ENCODE measurements around the gene OGFRL1. TPM values are rescaled to one million over a fixed set of nuclear protein-coding genes. Genes with fewer than 3 reads are reported as not detected.
A peak's percentile ranks its signal among the peaks of the same experiment; 100 is the strongest.

The OGFRL1 gene
- total RNA-seq, 1 donor from 2014 or later: 19.0 TPM

DNA sequence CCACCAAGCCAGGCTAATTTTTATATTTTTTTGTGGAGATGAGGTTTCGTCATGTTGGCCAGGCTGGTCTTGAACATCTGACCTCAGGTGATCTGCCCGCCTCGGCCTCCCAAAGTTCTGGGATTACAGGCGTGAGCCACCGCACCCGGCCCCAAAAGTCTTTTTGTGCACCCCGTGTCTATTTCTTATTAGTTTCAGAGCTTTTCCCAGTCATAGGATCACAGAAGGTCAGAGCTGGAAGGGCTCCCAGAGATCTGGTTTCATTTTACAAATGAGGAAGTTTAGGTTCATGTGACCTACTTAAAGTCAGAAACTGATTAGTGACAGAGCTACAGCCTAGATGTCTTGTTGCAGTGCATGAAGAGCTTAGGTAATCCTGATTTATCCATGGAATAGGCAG lies 1.6 kb upstream of the OGFRL1 start:
- no peak for ATAC-seq

DNA sequence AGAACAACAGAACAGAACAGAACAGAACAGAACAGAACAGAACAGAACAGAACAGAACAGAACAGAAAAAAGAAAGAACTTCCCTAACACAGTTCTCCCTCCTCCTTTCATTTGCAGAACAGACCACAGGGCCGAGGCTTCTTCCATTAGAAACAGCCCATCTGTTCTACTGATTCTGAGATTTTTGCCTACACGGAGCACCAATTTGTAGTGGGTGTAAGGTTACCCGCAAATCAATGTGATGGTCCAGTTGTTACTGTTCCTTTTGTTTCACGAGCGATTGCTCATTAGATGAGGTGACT lies 734 bp upstream of the OGFRL1 start:
- no peak for ATAC-seq

DNA sequence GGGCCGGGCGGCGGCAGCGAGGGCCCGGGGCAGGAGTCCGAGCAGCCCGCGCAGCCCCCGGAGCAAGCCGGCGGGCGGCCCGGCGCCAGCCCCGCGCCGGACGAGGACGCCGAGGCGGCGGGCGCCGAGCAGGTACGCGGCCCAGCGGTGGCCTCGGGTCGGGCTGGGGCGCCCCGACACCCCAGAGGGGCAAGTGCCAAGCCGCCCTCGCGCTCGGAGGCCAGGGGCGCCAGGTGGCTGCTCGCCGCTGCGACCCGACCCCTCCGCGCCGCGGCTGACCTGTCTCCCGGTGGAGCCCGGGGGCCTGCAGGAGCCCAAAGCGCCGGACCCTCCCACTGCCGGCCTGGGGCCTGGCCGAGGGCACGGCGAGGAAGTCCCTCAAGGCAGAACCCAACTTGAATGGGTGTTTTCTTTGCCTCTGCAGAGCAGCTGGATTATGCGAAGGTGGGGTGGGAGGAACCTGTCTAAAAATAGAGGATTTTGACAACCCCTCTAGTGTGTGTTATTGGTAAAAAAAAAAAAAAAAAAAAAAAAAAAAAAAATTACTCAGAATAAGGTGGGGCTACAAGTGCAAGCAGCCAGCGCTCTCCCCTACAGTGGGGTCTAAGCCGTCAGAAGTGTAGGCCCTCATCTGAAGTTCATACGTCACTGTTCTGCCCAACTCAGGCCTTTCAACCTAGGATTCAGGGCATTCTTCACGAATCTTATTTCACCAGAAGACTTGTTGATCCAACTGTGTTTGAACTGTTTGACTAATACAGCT lies 609 bp downstream of the OGFRL1 start:
- ATAC-seq: peak; percentile 2

DNA sequence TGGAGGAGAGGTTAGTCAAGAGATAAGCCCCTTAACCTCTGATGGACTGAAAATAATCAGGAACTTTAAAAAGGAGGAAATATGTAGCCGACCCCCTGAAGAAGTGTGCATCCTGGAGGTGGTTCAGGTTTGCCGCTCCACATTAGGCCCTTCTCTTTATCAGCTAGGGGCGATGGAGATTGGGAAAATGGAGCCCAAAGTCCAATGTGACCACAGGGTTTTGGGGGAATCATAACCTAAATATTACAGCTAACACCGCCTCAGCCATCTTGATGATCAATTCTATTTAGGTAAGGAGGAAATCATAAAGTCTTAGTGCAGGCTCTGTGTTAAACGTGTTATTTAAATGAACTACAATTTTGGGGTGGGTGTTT lies 1.2 kb downstream of the OGFRL1 start:
- ATAC-seq: no peak

DNA sequence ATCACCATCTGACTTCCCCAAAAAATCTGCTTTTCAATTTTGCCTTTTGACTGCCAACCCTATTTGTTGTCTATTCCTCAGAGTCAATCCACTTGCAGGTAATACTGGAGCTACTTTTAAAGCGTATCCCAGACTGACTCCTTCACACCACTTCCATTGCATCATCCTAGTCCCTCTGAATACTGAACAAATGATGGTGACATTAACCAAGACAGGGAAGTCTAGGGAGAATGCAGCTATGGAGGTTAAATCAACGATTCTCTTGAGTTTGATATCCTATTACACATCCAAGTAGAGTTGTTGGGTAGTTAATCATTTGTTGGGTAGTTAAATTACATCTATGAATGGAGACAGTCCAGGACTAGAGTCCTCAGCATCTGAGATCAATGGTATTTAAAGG lies 2.0 kb downstream of the OGFRL1 start:
- no peak for ATAC-seq

DNA sequence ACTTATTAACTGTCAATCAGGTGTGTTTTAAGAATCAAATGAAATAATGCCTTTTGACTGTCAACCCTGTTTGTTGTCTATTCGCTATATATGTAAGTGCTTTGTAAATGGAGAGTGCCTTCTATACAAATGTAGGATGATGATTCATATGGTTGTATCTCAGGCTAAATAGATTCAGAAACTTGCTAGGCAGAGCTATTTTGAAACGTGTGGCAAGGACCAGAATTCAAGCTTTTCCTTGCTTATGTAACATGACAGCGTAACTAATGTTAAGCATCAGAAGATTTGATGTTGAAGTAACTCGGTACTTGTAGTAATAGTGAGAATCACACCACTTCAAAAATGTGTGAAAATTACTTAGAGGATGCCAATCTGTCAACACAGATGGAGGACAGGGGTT lies 3.4 kb downstream of the OGFRL1 start:
- ATAC-seq: no peak

DNA sequence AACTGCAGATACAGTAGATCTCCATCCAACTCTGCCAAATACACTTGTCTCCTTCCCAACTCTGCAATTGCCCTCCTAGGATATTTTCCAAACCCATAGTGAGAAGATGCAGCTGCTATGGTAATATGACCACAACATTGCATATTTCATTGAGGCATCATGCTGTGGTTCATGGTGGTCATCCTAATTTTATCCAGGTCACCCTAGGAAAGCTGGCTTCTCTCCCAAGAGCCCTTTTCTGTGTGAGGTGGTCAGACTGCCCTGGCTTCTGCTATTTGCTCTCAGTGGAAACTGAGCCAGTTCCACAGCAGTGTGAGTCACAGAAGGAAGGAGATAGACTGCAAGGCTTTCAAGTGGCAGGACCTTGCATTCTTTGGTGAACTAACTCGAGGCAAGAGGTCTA lies 5.5 kb downstream of the OGFRL1 start:
- ATAC-seq: peak; percentile 51

DNA sequence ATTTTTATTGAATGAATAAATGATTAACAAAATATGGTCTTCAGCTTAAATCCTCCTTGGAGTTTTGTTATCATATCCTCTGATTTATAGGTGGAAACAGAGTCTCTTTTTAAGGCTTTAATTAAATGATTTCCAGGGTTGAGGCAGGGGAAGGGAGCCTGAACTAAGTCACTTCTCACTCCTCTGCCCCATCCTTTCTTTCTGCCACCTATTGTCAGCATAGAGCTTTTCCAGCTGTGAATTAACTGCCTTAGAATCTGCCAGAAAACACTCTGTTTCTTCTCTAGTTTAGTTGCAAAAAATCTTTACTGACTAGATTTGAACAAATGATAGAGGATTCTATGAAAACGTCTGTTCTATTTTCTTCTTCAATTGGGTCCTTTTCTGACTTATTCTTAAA lies 9.8 kb downstream of the OGFRL1 start:
- ATAC-seq: no peak

DNA sequence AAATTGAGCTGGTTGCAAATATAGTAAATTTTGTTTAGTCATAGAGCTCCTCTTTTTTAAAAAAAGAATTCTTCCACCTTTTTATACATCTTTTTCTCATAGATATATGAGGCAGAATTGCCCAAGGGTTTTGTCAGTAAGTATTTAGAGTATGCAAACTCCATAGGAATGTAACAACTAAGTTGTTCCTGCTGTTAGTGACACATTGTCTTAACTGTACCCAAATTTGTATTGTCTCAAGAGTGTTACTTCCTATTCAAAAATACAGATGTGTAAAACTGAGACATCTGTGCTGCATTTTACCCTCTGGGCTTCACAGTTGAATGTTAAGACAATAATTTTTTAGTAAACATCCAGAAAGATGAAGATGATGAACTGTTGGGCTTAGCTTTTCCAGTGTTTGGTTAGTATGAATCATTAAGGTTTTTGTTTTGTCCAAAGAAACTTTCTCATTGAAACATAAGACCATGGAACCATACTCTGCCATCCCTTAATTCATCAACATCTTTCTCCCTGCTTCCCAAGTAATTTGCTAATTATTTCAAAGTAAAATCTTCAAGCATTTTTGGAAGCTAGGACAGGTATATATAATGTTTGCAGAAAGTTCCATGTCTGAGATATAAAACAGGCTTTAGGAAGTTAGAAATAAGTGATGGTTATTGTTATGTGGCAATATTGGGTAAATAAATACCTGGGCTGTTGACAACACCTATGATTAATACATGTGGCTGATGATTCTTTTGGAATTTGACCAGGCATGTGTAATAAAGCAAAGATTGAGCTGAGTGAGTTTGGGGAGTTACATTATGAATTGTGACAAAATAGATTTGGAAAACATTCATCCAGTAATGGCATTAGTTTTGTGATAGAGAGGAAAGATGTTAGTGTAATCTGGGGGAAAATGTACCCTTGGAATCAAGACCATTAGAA lies 11.2 kb downstream of the OGFRL1 start:
- peak; percentile 47 for ATAC-seq

DNA sequence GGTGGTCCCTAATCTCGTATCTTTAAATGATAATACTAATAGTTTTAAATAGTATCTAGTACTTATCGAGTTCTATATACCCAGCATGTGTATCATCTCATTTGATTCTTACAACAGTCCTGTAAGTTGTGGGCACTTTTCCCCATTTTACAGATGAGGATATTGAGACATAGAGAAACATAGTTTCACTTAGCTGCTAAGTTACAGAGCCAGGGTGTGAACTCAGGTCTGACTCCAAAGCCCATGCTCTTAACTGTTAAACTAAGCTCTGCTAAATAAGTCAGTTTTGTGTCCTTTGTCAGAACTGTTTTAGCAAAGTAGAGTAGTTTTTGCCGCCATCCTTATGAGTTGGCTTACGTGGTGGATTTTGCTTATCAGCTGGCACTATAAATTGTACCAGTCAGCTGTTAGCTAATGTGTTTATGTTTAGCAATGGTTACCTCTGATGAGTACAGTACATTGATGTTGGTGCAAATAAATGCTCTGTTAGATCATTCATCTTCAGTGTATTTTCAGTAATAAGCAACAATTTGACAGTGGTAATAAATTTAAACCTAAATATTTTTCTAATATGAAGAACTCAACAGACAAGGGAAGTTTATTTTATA lies 12.1 kb downstream of the OGFRL1 start:
- ATAC-seq: no peak

DNA sequence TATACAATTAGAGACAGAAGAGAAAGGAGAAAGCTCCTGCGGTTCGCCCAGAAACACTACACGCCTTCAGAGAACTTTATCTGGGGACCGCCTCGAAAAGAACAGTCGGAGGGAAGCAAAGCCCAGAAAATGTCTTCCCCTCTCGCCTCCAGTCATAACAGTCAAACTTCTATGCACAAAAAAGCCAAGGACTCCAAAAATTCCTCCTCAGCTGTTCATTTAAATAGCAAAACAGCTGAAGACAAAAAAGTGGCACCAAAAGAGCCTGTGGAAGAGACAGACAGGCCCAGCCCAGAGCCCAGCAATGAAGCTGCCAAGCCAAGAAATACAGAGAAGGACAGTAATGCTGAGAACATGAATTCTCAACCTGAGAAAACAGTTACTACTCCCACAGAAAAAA lies 12.9 kb downstream of the OGFRL1 start:
- ATAC-seq: no peak

DNA sequence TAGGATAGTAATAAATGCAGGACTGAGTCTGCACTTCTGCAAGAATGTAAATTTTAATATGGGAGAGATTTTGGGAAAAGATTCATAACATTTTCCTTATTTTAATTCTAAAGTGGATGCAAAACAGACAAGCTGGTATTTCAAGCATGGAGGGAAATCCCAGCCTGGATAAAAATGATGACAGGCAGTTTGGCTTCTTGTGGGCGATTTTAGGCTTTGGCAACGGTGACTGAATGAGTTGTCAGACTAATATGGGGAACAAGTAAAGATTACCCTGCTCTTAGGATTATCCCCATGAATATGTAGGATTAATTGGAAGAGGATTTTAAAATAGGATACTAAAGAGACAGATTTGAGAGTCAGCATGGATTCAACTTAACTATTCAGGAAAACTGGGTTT lies 21.0 kb downstream of the OGFRL1 start:
- ATAC-seq: no peak

DNA sequence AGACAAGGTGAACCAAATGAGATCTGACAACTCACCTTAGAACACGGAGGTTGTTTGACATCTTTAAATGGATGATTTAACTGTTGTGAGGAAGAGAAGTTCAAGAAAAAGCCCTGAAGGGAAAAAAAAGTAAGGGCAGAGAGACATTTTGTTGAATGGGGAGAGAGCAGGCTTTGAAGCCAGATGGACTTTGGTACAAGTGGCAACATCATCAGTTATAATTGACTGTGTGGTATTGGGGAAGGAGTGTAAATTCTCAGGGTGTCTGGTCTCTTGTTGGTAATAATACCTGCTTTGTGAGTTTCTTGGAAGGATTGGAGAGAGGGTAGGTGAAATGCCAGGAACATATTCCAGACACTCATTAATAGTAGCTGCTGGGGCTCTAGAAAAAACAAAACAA lies 21.6 kb downstream of the OGFRL1 start:
- ATAC-seq: no peak

DNA sequence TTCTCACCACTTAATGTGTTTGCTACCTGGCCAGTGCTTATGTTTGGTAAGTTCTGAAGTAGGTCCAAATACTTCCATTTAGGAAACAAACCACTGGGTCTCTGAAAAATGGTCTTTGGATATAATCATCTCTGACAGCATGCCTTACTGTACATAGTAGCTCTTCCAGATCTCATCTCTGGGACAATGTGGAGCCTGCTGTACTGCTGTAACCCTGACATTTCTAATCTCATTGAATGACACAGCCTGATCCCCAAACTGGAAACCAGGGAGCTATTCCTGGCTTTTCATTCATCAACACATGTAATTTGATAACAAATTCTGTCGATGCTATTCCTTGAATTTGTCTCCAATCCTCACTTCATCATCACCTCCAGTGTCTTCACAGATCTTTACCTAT lies 23.5 kb downstream of the OGFRL1 start:
- ATAC-seq: no peak

DNA sequence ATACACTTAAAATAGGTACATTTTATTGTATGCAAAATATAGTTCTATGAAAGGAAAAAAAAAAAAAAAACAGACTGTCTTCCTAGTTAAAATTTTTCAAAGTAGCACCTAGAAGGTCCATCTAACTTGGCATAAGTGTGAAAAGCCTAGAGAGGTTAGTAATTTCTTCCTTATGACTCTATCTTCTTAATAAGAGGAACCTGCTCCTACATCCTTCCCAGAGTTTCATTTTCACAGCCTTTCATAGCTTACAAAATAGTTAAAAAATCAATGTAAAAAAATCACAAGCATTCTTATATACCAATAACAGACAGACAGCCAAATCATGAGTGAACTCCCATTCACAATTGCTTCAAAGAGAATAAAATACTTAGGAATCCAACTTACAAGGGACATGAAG lies 28.8 kb downstream of the OGFRL1 start:
- no peak for ATAC-seq

DNA sequence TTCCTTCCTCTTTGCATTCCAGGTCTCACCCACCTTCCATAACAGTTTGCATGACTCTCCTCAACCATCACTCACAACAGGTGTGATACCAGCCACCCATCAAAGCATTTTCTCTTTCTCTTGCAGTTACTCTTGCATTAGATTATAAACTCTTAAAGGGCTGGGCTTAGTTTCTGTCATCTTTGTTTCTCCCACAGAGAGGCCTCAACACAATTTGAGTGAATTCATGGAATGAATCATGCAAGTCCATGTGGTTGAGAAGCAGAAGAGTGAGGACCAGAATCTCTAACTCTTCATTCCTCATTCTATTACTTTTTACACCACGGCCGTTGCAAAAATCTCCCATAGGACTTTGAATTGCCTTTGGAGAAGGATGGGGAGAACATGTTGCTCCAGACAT lies 31.4 kb downstream of the OGFRL1 start:
- ATAC-seq: no peak

DNA sequence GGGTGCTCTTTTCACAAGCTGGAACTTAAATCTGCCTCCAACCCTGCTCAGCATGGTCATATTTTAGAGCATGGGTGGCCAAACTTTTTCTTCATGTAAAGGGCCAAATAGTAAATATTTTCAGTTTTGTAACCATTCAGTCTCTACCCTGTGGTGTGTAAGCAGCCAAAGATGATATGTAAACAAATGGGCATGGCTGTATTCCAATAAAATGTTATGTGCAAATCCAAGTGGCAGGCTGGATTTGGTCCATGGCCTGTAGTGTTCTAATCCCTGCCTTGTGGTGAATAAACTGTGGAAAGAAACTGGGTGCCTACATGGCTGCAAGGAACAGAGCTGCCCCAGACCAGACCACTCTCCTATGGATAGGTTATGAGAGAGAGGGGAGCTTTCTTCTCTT lies 32.7 kb downstream of the OGFRL1 start:
- ATAC-seq: no peak

DNA sequence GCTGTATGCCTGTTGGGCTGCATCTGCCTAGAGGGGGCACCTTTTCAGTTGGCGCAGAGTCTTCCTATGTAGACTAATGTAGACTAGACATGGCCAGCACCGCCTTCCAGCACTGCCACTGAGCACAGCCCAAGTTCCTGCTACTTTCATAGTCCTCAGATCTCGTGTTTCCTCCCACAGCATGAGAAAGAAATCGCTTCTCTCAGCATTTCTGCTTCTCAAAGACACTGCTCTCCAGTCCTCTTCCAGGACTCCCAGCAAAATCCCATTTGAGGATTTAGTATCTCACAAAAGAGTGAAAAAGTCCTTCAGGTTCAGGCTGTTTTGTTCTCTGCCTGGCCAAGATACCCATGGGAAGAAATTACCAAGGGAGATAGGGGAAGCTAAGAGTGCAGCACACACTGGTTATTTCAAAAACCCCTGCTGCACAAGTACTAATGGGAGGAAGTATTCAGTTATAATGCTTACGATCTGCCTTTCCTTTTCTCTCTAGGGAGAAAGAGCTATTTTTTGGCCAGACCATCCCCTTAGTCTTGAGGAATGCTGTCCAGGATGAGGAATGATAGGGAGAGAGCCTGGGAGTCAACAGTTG lies 35.7 kb downstream of the OGFRL1 start:
- no peak for ATAC-seq

DNA sequence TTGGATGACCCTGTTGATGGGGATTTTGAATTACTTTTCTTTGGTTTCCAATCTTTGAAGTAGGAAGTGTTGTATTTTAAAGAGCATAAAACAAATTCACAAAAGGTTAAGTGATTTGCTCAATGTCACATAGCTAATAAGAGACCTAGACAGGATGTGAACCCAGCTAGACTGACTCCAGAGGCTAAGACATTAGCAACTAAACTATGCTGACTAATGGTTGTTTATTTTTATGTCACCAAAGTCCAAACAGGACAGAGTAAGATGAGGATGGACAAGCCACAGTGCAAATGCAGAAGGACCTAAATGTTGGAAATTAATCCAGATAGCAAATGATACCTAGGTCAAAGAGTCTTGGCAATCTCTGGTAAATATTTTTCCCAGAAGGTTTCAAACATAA lies 38.0 kb downstream of the OGFRL1 start:
- ATAC-seq: no peak

DNA sequence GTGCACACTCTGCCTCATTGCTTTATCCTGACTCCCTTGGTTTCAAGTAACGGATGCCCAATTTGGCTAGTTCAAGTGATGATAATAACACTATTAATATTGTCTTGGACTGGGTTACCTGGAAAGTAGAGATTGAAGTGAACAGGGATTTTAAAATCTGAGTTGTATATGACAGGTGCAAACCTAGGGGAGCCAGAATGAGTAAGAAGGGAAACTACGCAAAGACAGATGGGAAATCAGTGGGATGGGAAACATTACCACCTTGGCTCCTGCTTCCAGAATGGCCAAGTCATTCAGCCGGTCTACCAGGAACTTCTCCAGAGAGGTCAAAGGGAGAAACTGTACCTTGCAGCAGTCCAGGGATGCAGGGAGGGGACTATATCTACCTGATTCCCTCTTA lies 41.9 kb downstream of the OGFRL1 start:
- no peak for ATAC-seq

DNA sequence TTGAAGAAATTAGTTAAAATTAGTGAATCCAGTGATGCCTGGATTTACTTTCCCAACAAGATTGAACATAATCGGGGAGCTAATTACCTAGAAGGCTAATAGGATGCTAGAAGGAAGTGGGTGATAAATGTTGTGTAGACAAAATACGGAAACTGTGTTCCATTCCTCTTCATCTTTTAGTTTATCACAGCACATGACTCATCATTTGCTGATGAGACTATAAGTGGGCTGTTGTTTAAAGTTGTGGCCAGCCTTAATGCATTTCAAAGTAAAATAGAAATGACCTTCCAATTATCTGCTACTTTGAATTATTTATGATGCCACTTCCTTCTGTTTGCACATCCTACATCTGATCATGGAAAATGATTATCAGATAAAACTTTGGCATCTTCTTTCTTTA lies 43.4 kb downstream of the OGFRL1 start:
- ATAC-seq: no peak

DNA sequence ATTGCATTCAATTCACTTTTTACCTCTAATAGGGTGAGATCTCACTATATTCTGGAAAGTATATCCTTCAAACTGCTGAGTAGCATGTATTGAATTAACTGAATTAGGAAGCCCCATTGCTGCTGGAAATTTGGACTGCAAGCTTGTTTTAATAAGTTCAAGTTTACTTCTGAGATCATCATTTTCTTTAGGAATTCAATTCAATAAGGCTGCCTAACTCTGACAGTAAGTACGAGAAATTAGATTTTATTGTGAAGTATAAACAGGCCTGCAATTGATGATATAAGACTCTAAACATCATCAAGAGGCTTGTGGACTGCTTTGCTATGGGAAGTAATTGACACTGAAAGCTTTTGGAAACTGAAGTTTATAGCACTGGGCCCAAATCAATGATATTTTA lies 44.4 kb downstream of the OGFRL1 start:
- no peak for ATAC-seq

DNA sequence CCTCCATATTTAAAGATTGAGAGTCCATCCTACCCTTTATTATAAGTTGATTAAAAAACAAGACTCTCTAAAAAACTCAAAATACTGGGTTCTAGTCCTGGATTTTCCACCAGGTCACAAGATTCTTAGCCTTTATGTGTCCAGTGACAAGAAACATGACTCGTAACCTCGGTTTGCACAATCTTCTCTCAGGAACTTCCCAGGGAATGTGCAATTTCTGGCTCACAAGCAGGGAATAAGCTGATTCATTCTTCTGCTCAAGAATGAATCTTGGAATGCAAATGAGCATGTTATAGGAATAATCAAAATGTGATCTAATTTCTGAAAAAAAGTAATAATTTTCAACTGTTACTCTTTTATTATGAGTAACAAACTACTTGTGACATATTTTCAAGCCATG lies 45.1 kb downstream of the OGFRL1 start:
- no peak for ATAC-seq

DNA sequence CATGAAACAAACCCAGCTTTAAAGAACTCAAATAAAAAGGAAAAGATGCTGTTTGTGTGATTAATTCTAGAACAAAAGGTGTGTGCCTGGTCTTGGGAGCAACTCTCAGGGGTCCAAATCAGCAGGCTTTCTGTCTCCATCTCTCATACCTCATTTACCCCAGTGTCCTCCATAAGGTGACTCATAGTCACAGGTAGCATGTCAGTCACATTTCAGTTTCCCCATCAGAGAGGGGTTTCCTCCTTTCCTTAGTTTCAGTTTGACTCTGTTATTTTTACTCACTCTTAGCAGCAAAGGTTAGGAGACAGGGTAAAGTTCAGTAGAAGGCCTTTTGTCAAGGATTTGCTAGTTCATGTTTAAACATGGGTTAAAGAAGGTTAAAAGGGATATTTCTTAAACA lies 46.2 kb downstream of the OGFRL1 start:
- no peak for ATAC-seq
